ENCODE measurements around the gene RANBP1. TPM values are rescaled to one million over a fixed set of nuclear protein-coding genes. Genes with fewer than 3 reads are reported as not detected.
A peak's percentile ranks its signal among the peaks of the same experiment; 100 is the strongest.

The RANBP1 gene
- total and polyA plus RNA-seq, 2 of the 8 experiments (the other 6 are each of a cell fraction or from before 2014, with no cell fraction given), result 343 to 484 TPM

DNA sequence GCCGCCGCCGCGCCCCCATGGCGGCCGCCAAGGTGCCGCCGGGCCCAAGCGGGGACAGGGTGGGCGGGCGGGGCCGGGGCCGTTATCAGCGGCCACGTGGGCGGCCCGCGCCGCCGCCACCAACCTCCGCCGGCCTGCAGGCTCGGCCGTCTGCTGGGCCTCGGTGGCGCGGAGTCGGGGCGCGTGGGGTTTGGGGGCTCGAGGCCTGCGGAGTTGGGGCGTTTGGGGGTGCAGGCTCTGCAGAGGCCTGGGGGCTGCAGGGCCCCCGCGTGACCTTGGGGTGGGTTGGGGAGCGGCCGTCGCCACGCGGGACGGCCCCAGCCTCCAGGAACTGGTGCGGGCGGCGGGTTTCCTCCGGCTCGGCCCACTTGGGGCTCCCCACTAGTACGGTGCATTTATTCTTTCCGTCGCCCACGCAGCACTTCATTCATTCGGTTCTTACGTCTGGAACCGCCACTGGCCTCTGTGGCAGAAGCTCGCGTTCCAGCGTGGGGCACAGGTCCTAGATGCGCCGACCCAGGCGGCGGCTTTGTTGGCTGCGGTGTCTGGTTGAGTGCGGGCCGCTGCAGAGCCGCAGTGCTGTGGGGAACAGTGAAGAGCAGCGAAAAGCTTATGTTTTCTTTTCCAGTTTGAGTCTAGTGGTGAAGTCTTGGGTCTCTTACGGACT is 1.9 kb downstream of the RANBP1 start:
- POLR2A ChIA-PET (ENCODE audit: partially characterized antibody), result interaction anchor here (0.9 to 22.7 kb wide), 18 partner anchors 10 to 178 kb away, joined by 3 to 598 read pairs (median 4); partner anchors contain the start of genes DGCR8 and ZDHHC8
- Histone ChIP-seq H3K27ac (ENCODE audit: low read depth, low read length) (peak overlapping the region; percentile 93), H2BK120ac (replicated peaks; ENCODE audit: low read depth, low read length) (peak overlapping the region; percentile 54), H3K27me3 (replicated peaks in 1 of 4; ENCODE audit: control insufficient read depth in 3 of 4, extremely low read depth in 1 of 4, insufficient read depth in 3 of 4, low read length in 3 of 4) (no peaks in the 10 kb centered on the region), H3K36me3 (ENCODE audit: control insufficient read depth in 2 of 4, insufficient read depth in 4 of 4, low read length in 3 of 4) (peaks cover 39 to 51% (median 43%) of the 10 kb centered on the region in 4 experiments), H3K9ac (replicated peaks in 1 of 4; ENCODE audit: extremely low read depth in 1 of 4, low read depth in 3 of 4, low read length in 3 of 4) (peak overlapping the region; percentile 94 to 99 (median 97)), H2BK5ac (ENCODE audit: low read depth, low read length) (peak overlapping the region; percentile 87), H2BK12ac (ENCODE audit: low read depth, low read length) (no peak overlapping the region), H3K56ac (replicated peaks; ENCODE audit: insufficient read length, low read depth, low read length) (peak overlapping the region; percentile 94), H2AFZ (ENCODE audit: low read length) (no peak overlapping the region), H2BK20ac (ENCODE audit: low read length) (no peak overlapping the region), H3K23ac (ENCODE audit: insufficient read length) (no peak overlapping the region), H3K14ac (ENCODE audit: insufficient read length) (no peak overlapping the region), H4K20me1 (replicated peaks in 1 of 2; ENCODE audit: control insufficient read depth in 1 of 2, insufficient read depth in 2 of 2, low read length in 2 of 2) (peaks cover 17 to 20% of the 10 kb centered on the region in 2 experiments), H4K5ac (ENCODE audit: insufficient read length, low read depth, low read length) (peak overlapping the region; percentile 93), H3K23me2 (ENCODE audit: low read depth, low read length) (peaks cover 1% of the 10 kb centered on the region; the same call in 1 of the 2 replicates), H4K8ac (ENCODE audit: extremely low read depth, insufficient read depth, low read length) (peak overlapping the region; percentile 96; the same call in 1 of the 2 replicates), H4K91ac (replicated peaks; ENCODE audit: insufficient read length, low read length) (peak overlapping the region; percentile 93), H3K4me3 (ENCODE audit: extremely low read depth in 1 of 4, insufficient read depth in 2 of 4, low read depth in 3 of 4, low read length in 4 of 4) (peak overlapping the region; percentile 89 to 99 (median 98)), H2AK5ac (ENCODE audit: low read depth, low read length) (0 out of 2 replicates have a peak overlapping the region, but pooled peaks have one; percentile 43), H3K18ac (ENCODE audit: extremely low read depth, low read length) (peak overlapping the region; percentile 90), H3K4me1 (replicated peaks in 1 of 4; ENCODE audit: control insufficient read depth in 3 of 4, insufficient read depth in 4 of 4, low read length in 3 of 4) (peaks cover 0 to 13% (median 5%) of the 10 kb centered on the region in 4 experiments; a peak in 5 of 7 replicates), H3K4ac (replicated peaks; ENCODE audit: insufficient read length, low read depth, low read length) (peak overlapping the region; percentile 95), H3K79me1 (ENCODE audit: low read depth, low read length) (peaks cover 7% of the 10 kb centered on the region; the same call in 1 of the 2 replicates), H3K9me3 (ENCODE audit: insufficient read depth in 2 of 2, low read depth in 1 of 2, low read length in 1 of 2) (no peaks in the 10 kb centered on the region), H3K4me2 (ENCODE audit: insufficient read depth in 1 of 2, low read depth in 2 of 2, low read length in 2 of 2) (peak overlapping the region; percentile 68 to 84), H3K79me2 (ENCODE audit: control insufficient read depth in 1 of 2, insufficient read depth in 2 of 2, low read length in 2 of 2) (peaks cover 39 to 69% of the 10 kb centered on the region in 2 experiments), H2BK15ac (ENCODE audit: low read length) (no peak overlapping the region)
- CTCF ChIA-PET (ENCODE audit: partially characterized antibody), result interaction anchor here (1.4 to 2.1 kb wide), 3 partner anchors 8 to 144 kb away, joined by 5 to 8 read pairs (median 5); no protein-coding TSS in a partner anchor
- peak; percentile 23 for TF ChIP-seq KDM4A (IDR thresholded peaks at IDR 0.05; ENCODE audit: low read depth, low read length, severe bottlenecking)
- peak; percentile 32; the same call in 1 of the 2 replicates for TF ChIP-seq EGR1 (IDR thresholded peaks at IDR 0.05; ENCODE audit: borderline replicate concordance, low read depth, low read length)
- TF ChIP-seq SAP30 (IDR thresholded peaks at IDR 0.05; ENCODE audit: insufficient read depth, insufficient replicate concordance, low read length), result peak; percentile 33
- 0 out of 4 replicates have a peak, but pooled peaks of 1 of the 2 experiments have one; percentile 59 for TF ChIP-seq SIN3A (conservative IDR thresholded peaks at IDR 0.05 in 1 of 2, IDR thresholded peaks at IDR 0.05 in 1 of 2; ENCODE audit: low read depth in 1 of 2, low read length in 2 of 2)
- TF ChIP-seq PHF8 (conservative IDR thresholded peaks at IDR 0.05; ENCODE audit: low read depth, low read length), result 0 out of 2 replicates have a peak, but pooled peaks have one; percentile 28
- no peak for TF ChIP-seq SRF (IDR thresholded peaks at IDR 0.05; ENCODE audit: low read depth, low read length)
- TF ChIP-seq POLR2AphosphoS5 (IDR thresholded peaks at IDR 0.05; ENCODE audit: low read depth, low read length), result peak; percentile 58; the same call in 1 of the 2 replicates
- no peak for TF ChIP-seq YY1 (IDR thresholded peaks at IDR 0.05; ENCODE audit: low read depth, low read length)
- 0 out of 2 replicates have a peak, but pooled peaks have one; percentile 13 for TF ChIP-seq TAF1 (IDR thresholded peaks at IDR 0.05; ENCODE audit: low read depth, low read length)
- TF ChIP-seq TEAD4 (IDR thresholded peaks at IDR 0.05; ENCODE audit: low read depth, low read length), result no peak
- peak; percentile 49 to 57 for TF ChIP-seq POLR2A (IDR thresholded peaks at IDR 0.05; ENCODE audit: control extremely low read depth in 1 of 2, low read depth in 2 of 2, low read length in 2 of 2)
- WGBS, 2 experiments (ENCODE audit: extremely low coverage in 1 of 2, insufficient coverage in 1 of 2, insufficient read length in 1 of 2, insufficient replicate concordance in 2 of 2, low coverage in 1 of 2, low lambda C conversion rate in 2 of 2, missing lambda C conversion rate in 1 of 2), result 1% methylated on average over 32 of the region's 66 CpGs; no CpG with 5 or more reads in 1 of the 2 experiments
- DNase-seq (ENCODE audit: low read depth in 1 of 2, low spot score in 2 of 2) (no peak), FAIRE-seq (no peak)

All from H1 (cell line).